Measurements from ENCODE around the gene CEBPA. TPM values are rescaled to one million over a fixed set of nuclear protein-coding genes. Genes with fewer than 3 reads are reported as not detected.

The CEBPA gene
- total and polyA plus RNA-seq, 4 donors: 32.9 to 112 (median 82.7) TPM

GRCh38 chr19:33260628-33261418 lies 41.5 kb downstream of the CEBPA start (continued):
- TF ChIP-seq TAF1 (conservative IDR thresholded peaks at IDR 0.05) (no peak), ATF3 (IDR thresholded peaks at IDR 0.05) (no peak), RXRA (IDR thresholded peaks at IDR 0.05) (no peak), EGR1 (IDR thresholded peaks at IDR 0.05; ENCODE audit: low read depth in 2 of 2) (no peak)

GRCh38 chr19:33259539-33259938 lies 42.8 kb downstream of the CEBPA start:
- Histone ChIP-seq H3K27me3 (ENCODE audit: control insufficient read depth in 4 of 4, insufficient read depth in 4 of 4, low read length in 3 of 4) (no peaks in the 10 kb centered on the region), H3K9ac (ENCODE audit: low read depth in 1 of 2, low read length in 2 of 2) (no peak overlapping the region), H3K4me1 (ENCODE audit: control insufficient read depth in 4 of 4, insufficient read depth in 4 of 4, low read length in 3 of 4) (peaks cover 0 to 6% (median 3%) of the 10 kb centered on the region in 4 donors), H3K4me3 (ENCODE audit: low read depth in 1 of 3, low read length in 3 of 3) (no peak overlapping the region), H3K9me3 (ENCODE audit: control insufficient read depth in 4 of 4, low read length in 3 of 4) (no peaks in the 10 kb centered on the region), H3K36me3 (ENCODE audit: control insufficient read depth in 4 of 4, insufficient read depth in 3 of 4, low read depth in 1 of 4, low read length in 3 of 4) (no peaks in the 10 kb centered on the region), H3K27ac (ENCODE audit: low read depth in 1 of 2, low read length in 2 of 2) (no peak overlapping the region)
- no peak for DNase-seq (ENCODE audit: low spot score)
- TF ChIP-seq GABPA (IDR thresholded peaks at IDR 0.05 in 1 of 2, conservative IDR thresholded peaks at IDR 0.05 in 1 of 2) (no peak), NR2F2 (IDR thresholded peaks at IDR 0.05) (no peak), EGR1 (IDR thresholded peaks at IDR 0.05; ENCODE audit: low read depth in 2 of 2) (no peak), YY1 (IDR thresholded peaks at IDR 0.05) (no peak), SP1 (IDR thresholded peaks at IDR 0.05) (no peak)
- WGBS: 89% methylated on average over 6 of the region's 6 CpGs

DNA sequence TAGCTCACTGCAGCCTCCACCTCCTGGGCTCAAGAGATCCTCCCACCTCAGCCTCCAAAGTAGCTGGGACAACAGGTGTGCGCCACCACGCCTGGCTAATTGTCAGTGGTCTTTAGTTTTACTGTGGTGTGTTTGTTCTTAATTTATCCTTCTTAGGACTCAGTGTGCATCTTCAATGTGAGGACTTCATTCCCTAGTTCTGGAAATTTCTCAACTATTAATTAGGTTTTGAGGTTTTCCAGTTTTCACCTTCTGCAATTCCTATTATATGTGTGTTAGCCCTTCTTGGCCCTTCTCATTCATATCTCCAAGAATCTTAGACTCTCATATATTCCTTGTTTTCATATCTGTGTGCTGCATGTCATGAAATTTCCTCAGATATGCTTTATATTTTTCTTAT lies 44.5 kb downstream of the CEBPA start:
- WGBS: 94% methylated on average over 2 of the region's 2 CpGs

GRCh38 chr19:33256261-33256660 lies 46.1 kb downstream of the CEBPA start:
- no peaks in the 10 kb centered on the region for H3K9me3 ChIP-seq (ENCODE audit: control insufficient read depth in 4 of 4, low read length in 3 of 4)
- DNase-seq (ENCODE audit: low spot score): no peak
- peaks cover 0 to 6% (median 4%) of the 10 kb centered on the region in 4 donors for H3K4me1 ChIP-seq (ENCODE audit: control insufficient read depth in 4 of 4, insufficient read depth in 4 of 4, low read length in 3 of 4)
- WGBS: 83% methylated on average over 7 of the region's 7 CpGs
- no peak overlapping the region for H3K9ac ChIP-seq (ENCODE audit: low read depth in 1 of 2, low read length in 2 of 2)
- no peaks in the 10 kb centered on the region for H3K36me3 ChIP-seq (ENCODE audit: control insufficient read depth in 4 of 4, insufficient read depth in 3 of 4, low read depth in 1 of 4, low read length in 3 of 4)
- no peak overlapping the region for H3K4me3 ChIP-seq (ENCODE audit: low read depth in 1 of 3, low read length in 3 of 3)
- H3K27me3 ChIP-seq (ENCODE audit: control insufficient read depth in 4 of 4, insufficient read depth in 4 of 4, low read length in 3 of 4): no peaks in the 10 kb centered on the region
- no peak overlapping the region for H3K27ac ChIP-seq (ENCODE audit: low read depth in 1 of 2, low read length in 2 of 2)
- TF ChIP-seq TAF1 (conservative IDR thresholded peaks at IDR 0.05): no peak
- TF ChIP-seq FOXA2 (IDR thresholded peaks at IDR 0.05): no peak
- no peak for TF ChIP-seq GABPA (IDR thresholded peaks at IDR 0.05 in 1 of 2, conservative IDR thresholded peaks at IDR 0.05 in 1 of 2)
- TF ChIP-seq, protein P1, sequence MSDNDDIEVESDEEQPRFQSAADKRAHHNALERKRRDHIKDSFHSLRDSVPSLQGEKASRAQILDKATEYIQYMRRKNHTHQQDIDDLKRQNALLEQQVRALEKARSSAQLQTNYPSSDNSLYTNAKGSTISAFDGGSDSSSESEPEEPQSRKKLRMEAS (IDR thresholded peaks at IDR 0.05): no peak
- no peak for TF ChIP-seq HNF4G (IDR thresholded peaks at IDR 0.05)
- no peak for TF ChIP-seq RAD21 (IDR thresholded peaks at IDR 0.05)
- TF ChIP-seq, protein P2, sequence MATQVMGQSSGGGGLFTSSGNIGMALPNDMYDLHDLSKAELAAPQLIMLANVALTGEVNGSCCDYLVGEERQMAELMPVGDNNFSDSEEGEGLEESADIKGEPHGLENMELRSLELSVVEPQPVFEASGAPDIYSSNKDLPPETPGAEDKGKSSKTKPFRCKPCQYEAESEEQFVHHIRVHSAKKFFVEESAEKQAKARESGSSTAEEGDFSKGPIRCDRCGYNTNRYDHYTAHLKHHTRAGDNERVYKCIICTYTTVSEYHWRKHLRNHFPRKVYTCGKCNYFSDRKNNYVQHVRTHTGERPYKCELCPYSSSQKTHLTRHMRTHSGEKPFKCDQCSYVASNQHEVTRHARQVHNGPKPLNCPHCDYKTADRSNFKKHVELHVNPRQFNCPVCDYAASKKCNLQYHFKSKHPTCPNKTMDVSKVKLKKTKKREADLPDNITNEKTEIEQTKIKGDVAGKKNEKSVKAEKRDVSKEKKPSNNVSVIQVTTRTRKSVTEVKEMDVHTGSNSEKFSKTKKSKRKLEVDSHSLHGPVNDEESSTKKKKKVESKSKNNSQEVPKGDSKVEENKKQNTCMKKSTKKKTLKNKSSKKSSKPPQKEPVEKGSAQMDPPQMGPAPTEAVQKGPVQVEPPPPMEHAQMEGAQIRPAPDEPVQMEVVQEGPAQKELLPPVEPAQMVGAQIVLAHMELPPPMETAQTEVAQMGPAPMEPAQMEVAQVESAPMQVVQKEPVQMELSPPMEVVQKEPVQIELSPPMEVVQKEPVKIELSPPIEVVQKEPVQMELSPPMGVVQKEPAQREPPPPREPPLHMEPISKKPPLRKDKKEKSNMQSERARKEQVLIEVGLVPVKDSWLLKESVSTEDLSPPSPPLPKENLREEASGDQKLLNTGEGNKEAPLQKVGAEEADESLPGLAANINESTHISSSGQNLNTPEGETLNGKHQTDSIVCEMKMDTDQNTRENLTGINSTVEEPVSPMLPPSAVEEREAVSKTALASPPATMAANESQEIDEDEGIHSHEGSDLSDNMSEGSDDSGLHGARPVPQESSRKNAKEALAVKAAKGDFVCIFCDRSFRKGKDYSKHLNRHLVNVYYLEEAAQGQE (IDR thresholded peaks at IDR 0.05): no peak
- TF ChIP-seq EGR1 (IDR thresholded peaks at IDR 0.05; ENCODE audit: low read depth in 2 of 2): no peak
- TF ChIP-seq ATF3 (IDR thresholded peaks at IDR 0.05): no peak
- TF ChIP-seq, protein P3, sequence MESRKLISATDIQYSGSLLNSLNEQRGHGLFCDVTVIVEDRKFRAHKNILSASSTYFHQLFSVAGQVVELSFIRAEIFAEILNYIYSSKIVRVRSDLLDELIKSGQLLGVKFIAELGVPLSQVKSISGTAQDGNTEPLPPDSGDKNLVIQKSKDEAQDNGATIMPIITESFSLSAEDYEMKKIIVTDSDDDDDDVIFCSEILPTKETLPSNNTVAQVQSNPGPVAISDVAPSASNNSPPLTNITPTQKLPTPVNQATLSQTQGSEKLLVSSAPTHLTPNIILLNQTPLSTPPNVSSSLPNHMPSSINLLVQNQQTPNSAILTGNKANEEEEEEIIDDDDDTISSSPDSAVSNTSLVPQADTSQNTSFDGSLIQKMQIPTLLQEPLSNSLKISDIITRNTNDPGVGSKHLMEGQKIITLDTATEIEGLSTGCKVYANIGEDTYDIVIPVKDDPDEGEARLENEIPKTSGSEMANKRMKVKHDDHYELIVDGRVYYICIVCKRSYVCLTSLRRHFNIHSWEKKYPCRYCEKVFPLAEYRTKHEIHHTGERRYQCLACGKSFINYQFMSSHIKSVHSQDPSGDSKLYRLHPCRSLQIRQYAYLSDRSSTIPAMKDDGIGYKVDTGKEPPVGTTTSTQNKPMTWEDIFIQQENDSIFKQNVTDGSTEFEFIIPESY (IDR thresholded peaks at IDR 0.05): no peak
- TF ChIP-seq, protein P4, sequence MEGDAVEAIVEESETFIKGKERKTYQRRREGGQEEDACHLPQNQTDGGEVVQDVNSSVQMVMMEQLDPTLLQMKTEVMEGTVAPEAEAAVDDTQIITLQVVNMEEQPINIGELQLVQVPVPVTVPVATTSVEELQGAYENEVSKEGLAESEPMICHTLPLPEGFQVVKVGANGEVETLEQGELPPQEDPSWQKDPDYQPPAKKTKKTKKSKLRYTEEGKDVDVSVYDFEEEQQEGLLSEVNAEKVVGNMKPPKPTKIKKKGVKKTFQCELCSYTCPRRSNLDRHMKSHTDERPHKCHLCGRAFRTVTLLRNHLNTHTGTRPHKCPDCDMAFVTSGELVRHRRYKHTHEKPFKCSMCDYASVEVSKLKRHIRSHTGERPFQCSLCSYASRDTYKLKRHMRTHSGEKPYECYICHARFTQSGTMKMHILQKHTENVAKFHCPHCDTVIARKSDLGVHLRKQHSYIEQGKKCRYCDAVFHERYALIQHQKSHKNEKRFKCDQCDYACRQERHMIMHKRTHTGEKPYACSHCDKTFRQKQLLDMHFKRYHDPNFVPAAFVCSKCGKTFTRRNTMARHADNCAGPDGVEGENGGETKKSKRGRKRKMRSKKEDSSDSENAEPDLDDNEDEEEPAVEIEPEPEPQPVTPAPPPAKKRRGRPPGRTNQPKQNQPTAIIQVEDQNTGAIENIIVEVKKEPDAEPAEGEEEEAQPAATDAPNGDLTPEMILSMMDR (IDR thresholded peaks at IDR 0.05; ENCODE audit: low read depth, low read length, missing input control): no peak
- no peak for TF ChIP-seq YY1 (IDR thresholded peaks at IDR 0.05)

More for the DNA sequence above, 44.5 kb downstream of the CEBPA start:
- H3K36me3 ChIP-seq (ENCODE audit: control insufficient read depth in 4 of 4, insufficient read depth in 3 of 4, low read depth in 1 of 4, low read length in 3 of 4): no peaks in the 10 kb centered on the region
- H3K9me3 ChIP-seq (ENCODE audit: control insufficient read depth in 4 of 4, low read length in 3 of 4): no peaks in the 10 kb centered on the region
- H3K4me3 ChIP-seq (ENCODE audit: low read depth in 1 of 3, low read length in 3 of 3): no peak overlapping the region
- H3K9ac ChIP-seq (ENCODE audit: low read depth in 1 of 2, low read length in 2 of 2): no peak overlapping the region
- no peak for DNase-seq (ENCODE audit: low spot score)
- H3K4me1 ChIP-seq (ENCODE audit: control insufficient read depth in 4 of 4, insufficient read depth in 4 of 4, low read length in 3 of 4): peaks cover 0 to 6% (median 3%) of the 10 kb centered on the region in 4 donors
- H3K27me3 ChIP-seq (ENCODE audit: control insufficient read depth in 4 of 4, insufficient read depth in 4 of 4, low read length in 3 of 4): no peaks in the 10 kb centered on the region
- H3K27ac ChIP-seq (ENCODE audit: low read depth in 1 of 2, low read length in 2 of 2): no peak overlapping the region
- TF ChIP-seq HNF4A (conservative IDR thresholded peaks at IDR 0.05): no peak

Data from liver (tissue), 9 donors.